K562 (cell line): ENCODE measurements around the gene TMEM72. TPM values are rescaled to one million over a fixed set of nuclear protein-coding genes. Genes with fewer than 3 reads are reported as not detected.

Experiments used
- ATAC-seq: fragments of 200-7000 bp; cut with Tn5 transposase; 3 replicates; pipeline ENCODE4 v1.9.1; 2020; ENCODE audit warnings: moderate library complexity
- BruUV-seq: library from RNA; stranded (reverse); fragments of 400-500 nt; replicated peaks from 2 replicates; lab custom pipeline; 2021; lab: Mats Ljungman, UMichigan
- CTCF ChIA-PET: fragments of 300-600 bp; formaldehyde crosslinking; extraction: SDS; loops from one replicate; lab custom pipeline; 2021; ENCODE audit warnings: low intra/inter-chr PET ratio; lab: Yijun Ruan, JAX
- POLR2A ChIA-PET: fragments of 300-600, 350-650 bp; sonication (Branson Sonifier 250); formaldehyde crosslinking; extraction: SDS; loops from one replicate; lab custom pipeline; 2021; ENCODE audit warnings: antibody characterized with exemption, inconsistent platforms; lab: Yijun Ruan, JAX
- DNase-seq, 4 experiments: peaks; one replicate each; pipeline versions ENCODE4 v3.0.0 to v3.0.0-alpha.2; 2011 to 2018; ENCODE audit warnings: low spot score in 3 of 4, mixed read lengths in 3 of 4; ENCODE audit errors: extremely low read depth in 1 of 4
- FAIRE-seq: peaks from 2 replicates; lab custom pipeline; 2011; peaks lifted over from hg19 to GRCh38; lab: Jason Lieb, UNC
- H2AFZ ChIP-seq: 2 replicates; pipeline ENCODE4 v1.6.0; 2011; ENCODE audit warnings: low read depth, low read length, control low read depth, inconsistent platforms
- H3K27ac ChIP-seq: fragments of 200-600 bp; 3 replicates; pipeline ENCODE4 v1.8.0; 2011; ENCODE audit warnings: low read depth, mild to moderate bottlenecking, control low read depth, inconsistent platforms, low read length, moderate library complexity, mixed read lengths; ENCODE audit errors: extremely low read depth
- H3K27me3 ChIP-seq, 2 experiments: fragments of 300-600 bp in 1 of 2; 2 replicates in 1 of 2; 3 replicates in 1 of 2; pipeline versions ENCODE4 v1.6.0 to v1.8.0; 2011; ENCODE audit warnings: inconsistent platforms in 2 of 2, low read length in 2 of 2, mild to moderate bottlenecking in 1 of 2, mixed read lengths in 1 of 2, moderate library complexity in 1 of 2; ENCODE audit not compliant: control insufficient read depth in 2 of 2, insufficient read depth in 2 of 2
- H3K36me3 ChIP-seq: fragments of 300-600 bp; 3 replicates; pipeline ENCODE4 v1.8.0; 2011; ENCODE audit warnings: mild to moderate bottlenecking, low read length, inconsistent platforms; ENCODE audit not compliant: control insufficient read depth, insufficient read depth
- H3K4me1 ChIP-seq, 2 experiments: fragments of 200-600 bp in 1 of 2; replicated peaks in 1 of 2; 2 replicates in 1 of 2; 3 replicates in 1 of 2; pipeline versions ENCODE4 v1.5.1 to v1.8.0; 2011; ENCODE audit warnings: inconsistent platforms in 2 of 2, low read length in 2 of 2, mild to moderate bottlenecking in 1 of 2, mixed read lengths in 1 of 2, moderate library complexity in 1 of 2; ENCODE audit not compliant: control insufficient read depth in 2 of 2, insufficient read depth in 2 of 2
- H3K4me2 ChIP-seq: 2 replicates; pipeline ENCODE4 v1.6.1; 2011; ENCODE audit warnings: low read length, control low read depth, inconsistent platforms, mixed read lengths; ENCODE audit not compliant: insufficient read depth
- H3K4me3 ChIP-seq: fragments of 200-600 bp; sonication (generic), shearing (Covaris generic); 2 replicates; pipeline ENCODE4 v1.5.1; 2016; ENCODE audit warnings: control low read depth, inconsistent platforms
- H3K79me2 ChIP-seq: fragments of 200-600 bp; 3 replicates; pipeline ENCODE4 v1.8.0; 2011; ENCODE audit warnings: low read length, inconsistent platforms; ENCODE audit not compliant: control insufficient read depth, insufficient read depth
- H3K9ac ChIP-seq, 2 experiments: 2 replicates each; pipeline versions ENCODE4 v1.6.0 to v1.6.1; 2011; ENCODE audit warnings: low read depth in 2 of 2, low read length in 2 of 2, control low read depth in 1 of 2, inconsistent platforms in 1 of 2, mild to moderate bottlenecking in 1 of 2, mixed read lengths in 1 of 2; ENCODE audit not compliant: insufficient read depth in 1 of 2
- H3K9me1 ChIP-seq: one replicate; pipeline ENCODE4 v1.6.0; 2011; ENCODE audit warnings: inconsistent platforms, mild to moderate bottlenecking, low read length, moderate library complexity; ENCODE audit not compliant: control insufficient read depth, insufficient read depth
- H3K9me3 ChIP-seq: replicated peaks from 2 replicates; pipeline ENCODE4 v1.5.1; 2011; ENCODE audit warnings: low read depth, low read length, inconsistent platforms; ENCODE audit not compliant: control insufficient read depth, insufficient read depth
- H4K20me1 ChIP-seq: replicated peaks from 2 replicates; pipeline ENCODE4 v1.6.1; 2011; ENCODE audit warnings: low read length, inconsistent platforms, mixed read lengths; ENCODE audit not compliant: control insufficient read depth, insufficient read depth
- ELF1 ChIP-seq: fragments of 200-800 bp; sonication (Bioruptor generic); IDR thresholded peaks from 2 replicates; pipeline ENCODE4 v1.6.1; 2016; ENCODE audit warnings: missing genetic modification characterization, missing compliant biosample characterization
- PHF21A ChIP-seq: fragments of 450-650 bp; IDR thresholded peaks from 2 replicates; pipeline ENCODE4 v1.6.1; 2017; ENCODE audit warnings: low read depth, borderline replicate concordance
- WGBS: fragments of 100-300 bp; shearing (Covaris generic); methylation state at CpG from one replicate; pipeline ENCODE4 v1.1.6; 2016; ENCODE audit warnings: low coverage, mixed read lengths; ENCODE audit not compliant: insufficient coverage; ENCODE audit errors: missing lambda C conversion rate; 5-methylcytosine and 5-hydroxymethylcytosine counted together
- in situ Hi-C: fragments of 300-500 bp; cut with MboI; formaldehyde crosslinking; loops from 4 replicates; pipeline ENCODE4 v1.15.0; 2018; ENCODE audit warnings: inconsistent platforms, mixed read lengths
- intact Hi-C: fragments of 100-400 bp; cut with micrococcal nuclease; formaldehyde crosslinking; loops from 2 replicates; pipeline ENCODE4 v1.14.2; 2022
- polyA plus RNA-seq, 8 experiments: library from polyadenylated mRNA; depleted of rRNA in 4 of 8; stranded (reverse) in 5 of 8; unstranded in 3 of 8; fragments of >200 nt; fragmentation: Nextera tagmentation in 2 of 8; fragmentation: Illumina TruSeq in 1 of 8; extraction: Ambion mirVana in 2 of 8; extraction: Trizol in 1 of 8; gene quantifications; 2 replicates each; pipeline versions ENCODE4 v1.2.1 to v1.2.3, GENCODE V29; 2011 to 2014; ENCODE audit warnings: inconsistent platforms in 1 of 8, missing spikeins in 1 of 8
- total RNA-seq, 7 experiments: library from RNA; depleted of rRNA in 6 of 7; stranded (reverse); fragments of >200 nt in 6 of 7; fragmentation: Illumina TruSeq in 2 of 7; extraction: Trizol in 2 of 7; gene quantifications; 2 replicates each; pipeline versions ENCODE4 v1.2.1 to v1.2.3, GENCODE V29; 2011 to 2021; ENCODE audit warnings: low replicate concordance in 1 of 7

TMEM72 gene
- total and polyA plus RNA-seq, 9 of the 15 experiments (the other 6 are each of a cell fraction or from before 2014, with no cell fraction given) = not detected

DNA sequence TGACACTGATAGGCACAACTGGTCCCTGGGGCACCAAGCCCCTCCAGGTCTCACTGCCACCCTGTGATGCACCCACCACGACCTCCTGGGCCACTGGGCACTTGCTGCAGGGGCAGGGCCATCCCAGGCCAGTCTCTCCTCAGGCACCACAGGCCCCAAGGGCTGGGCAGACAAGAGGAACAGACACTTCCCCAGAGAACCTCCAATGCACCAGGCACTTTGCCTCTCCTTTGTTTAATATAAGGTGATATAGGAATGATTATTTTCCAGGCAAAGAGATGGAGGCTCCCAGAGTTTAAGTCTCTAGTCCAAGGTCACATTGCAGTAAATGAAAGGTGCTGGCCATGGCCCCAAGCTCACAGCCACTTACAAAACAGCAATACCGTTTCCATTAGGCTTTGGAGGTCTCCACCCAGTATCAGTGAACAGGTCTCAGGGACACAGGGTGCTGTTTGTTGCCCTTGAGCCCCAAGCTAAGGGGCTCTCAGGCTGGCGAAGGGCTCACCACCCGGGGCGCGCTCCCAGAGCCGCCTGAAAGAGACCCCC, 63.0 kb downstream of the TMEM72 start:
- peak overlapping the region; percentile 79 for H3K4me2 ChIP-seq
- peak overlapping the region; percentile 35 for H3K4me3 ChIP-seq
- no peaks in the 10 kb centered on the region for H3K36me3 ChIP-seq
- H3K27ac ChIP-seq = peak overlapping the region; percentile 51
- CTCF ChIA-PET = interaction anchor here (0.6 to 3.1 kb wide), 2 partner anchors 17 to 41 kb away, joined by 3 to 32 read pairs; no protein-coding TSS in a partner anchor
- no peaks in the 10 kb centered on the region for H4K20me1 ChIP-seq
- H3K79me2 ChIP-seq = no peaks in the 10 kb centered on the region
- 27% methylated on average over 7 of the region's 7 CpGs for WGBS
- FAIRE-seq = no peak
- in situ Hi-C loops = no loop called here
- peaks cover 25 to 44% of the 10 kb centered on the region in 2 experiments for H3K4me1 ChIP-seq
- peak overlapping the region; percentile 98 for H2AFZ ChIP-seq
- no peaks in the 10 kb centered on the region for H3K9me1 ChIP-seq
- DNase-seq = no peak
- H3K9ac ChIP-seq = peak overlapping the region; percentile 59 to 90
- no peaks in the 10 kb centered on the region for H3K9me3 ChIP-seq
- no peak for TF ChIP-seq PHF21A
- 0 out of 2 replicates have a peak, but pooled peaks have one; percentile 9 for TF ChIP-seq ELF1 (tag)
- peak; percentile 2; the same call in 2 of the 3 replicates for ATAC-seq
- no TSS peak for BruUV-seq
- H3K27me3 ChIP-seq = peaks cover 0 to 11% of the 10 kb centered on the region in 2 experiments; a peak in 2 of 5 replicates
- intact Hi-C loops = no loop called here
- POLR2A ChIA-PET = interaction anchor here (0.7 kb wide), 1 partner anchor 10 kb away, joined by 3 read pairs; no protein-coding TSS in a partner anchor
